Measurements from ENCODE around the gene SPPL2B.

Gene SPPL2B

DNA sequence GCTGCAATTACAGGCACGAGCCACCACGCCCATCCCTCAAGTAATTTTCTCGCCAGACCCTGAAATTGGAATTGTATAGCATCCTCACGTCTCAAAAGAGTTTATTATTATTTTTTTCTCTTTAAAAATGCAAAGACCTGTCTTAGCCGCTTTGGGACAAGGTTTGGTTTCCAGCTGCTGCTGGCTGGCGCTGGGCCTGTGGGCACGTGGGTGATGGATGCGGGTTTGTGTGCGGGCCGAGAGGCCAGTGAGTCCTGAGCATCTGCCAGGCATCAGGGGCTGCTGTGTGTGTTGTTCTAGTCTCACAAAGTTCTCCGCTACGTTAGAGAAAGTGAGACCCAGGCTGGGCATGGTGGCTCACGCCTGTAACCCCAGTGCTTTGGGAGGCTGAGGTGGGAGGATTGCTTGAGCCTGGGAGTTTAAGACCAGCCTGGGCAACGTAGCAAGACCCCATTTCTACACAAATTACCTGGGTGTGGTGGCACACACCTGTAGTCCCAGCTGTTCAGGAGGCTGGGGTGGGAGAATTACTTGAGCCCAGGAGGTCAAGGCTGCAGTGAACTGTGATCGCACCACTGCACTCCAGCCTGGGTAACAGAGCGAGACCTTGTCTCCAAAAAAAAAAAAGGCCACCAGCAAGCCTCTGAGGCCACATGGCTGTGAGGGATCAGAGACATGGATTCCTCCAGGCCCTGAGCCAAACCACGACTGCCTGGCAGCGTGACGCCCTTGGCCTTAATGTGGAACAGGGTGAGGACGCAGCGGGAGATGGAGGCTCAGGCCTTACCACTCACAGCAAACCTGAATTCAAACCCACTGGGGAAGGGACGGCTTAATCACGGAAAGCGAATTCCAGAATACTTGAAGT is 26.9 kb downstream of the SPPL2B start:
- DNase-seq (ENCODE audit: low read depth) = no peak

DNA sequence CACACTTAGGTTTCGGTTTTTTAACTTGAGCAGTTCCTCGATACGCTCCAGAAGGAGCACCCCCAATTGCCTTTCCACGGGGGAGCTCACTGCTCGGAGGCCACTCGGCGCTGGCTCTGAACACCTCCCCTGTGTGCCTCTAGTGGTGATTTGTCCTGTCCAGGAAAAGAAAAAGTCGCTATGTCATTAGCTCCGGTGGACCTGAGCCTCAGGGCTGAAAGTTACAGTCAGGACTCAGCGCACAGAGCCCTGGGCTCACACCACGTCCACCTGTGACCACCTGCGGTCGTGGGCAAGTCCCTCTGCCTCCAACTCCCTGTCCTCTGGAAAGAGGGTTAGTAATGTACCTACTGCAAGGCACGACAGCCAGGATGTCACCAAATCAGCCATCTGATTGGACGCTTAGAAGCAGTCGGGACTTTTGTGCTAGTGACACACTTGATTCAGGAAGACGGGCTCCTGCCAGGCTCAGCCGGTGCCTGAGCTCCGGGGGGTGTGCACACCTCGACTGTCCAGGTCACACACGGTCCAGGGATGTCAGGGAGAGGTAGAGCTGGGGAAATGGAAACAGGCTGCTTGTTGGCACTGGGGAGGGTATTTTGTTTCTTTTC is 27.7 kb downstream of the SPPL2B start:
- DNase-seq (ENCODE audit: low read depth) = no peak

DNA sequence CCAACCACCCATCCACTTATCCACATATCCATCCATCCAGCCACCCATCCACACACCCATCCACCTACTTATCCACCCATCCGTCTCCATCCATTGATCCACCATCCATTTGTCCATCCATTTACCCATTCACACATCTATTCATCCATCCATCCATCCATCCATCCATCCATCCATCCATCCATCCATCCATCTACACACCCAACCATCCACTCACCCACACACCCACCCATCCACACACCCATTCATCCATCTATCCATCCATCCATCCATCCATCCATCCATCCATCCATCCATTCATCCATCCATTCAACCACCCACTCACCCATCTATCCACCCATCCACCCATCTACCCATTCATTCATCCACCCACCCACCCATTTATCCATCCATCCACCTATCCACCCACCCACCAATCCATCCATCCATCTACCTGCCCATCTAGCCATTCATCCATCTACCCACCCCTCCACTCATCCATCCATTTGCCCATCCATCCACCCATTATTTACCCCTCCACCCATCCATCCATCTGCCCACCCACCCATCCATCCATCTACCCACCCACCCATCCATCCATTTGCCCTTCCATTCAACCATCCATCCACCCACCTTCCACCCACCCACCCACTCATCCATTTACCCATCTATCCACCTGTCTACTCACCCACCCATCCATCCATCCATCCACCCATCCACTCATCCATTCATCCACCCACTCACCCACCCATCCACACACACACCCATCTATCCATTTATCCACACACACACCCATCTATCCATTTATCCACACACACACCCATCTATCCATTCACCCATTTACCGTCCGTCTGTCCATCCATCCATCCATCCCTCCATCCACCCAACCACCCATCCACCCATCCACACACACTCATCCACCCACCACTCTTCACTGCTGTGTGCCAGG is 29.1 kb downstream of the SPPL2B start:
- no peak for DNase-seq (ENCODE audit: low read depth)

DNA sequence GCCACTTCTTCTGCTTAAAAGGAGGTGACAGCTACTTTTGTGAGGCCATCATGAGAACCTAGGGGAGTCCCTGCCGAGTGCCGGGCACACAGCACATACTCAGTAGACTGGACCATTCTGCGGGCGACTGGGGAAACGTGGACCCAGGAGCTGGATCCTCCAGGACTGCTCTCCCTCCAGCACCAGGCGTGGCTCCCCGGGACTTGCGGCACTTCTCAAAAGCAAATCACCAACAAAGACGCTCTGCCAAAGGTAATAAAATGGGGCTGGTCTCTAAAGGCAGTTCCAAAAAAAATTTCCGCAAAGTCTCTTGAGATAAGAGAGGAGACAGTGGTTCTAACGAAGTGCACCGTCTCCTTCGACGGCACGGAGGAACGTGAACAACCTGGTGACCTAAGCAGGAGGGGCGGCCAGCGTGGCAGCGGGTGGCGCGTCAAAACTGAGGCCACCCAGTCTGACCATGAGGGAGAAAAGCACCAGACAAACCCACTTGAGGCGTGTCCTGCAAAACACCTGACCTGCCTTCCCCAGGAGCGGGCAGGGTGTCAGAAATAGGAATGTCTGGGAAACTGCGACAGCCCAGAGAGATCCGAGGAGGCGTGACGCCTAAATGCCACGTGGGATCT is 30.2 kb downstream of the SPPL2B start:
- no peak for DNase-seq (ENCODE audit: low read depth)

DNA sequence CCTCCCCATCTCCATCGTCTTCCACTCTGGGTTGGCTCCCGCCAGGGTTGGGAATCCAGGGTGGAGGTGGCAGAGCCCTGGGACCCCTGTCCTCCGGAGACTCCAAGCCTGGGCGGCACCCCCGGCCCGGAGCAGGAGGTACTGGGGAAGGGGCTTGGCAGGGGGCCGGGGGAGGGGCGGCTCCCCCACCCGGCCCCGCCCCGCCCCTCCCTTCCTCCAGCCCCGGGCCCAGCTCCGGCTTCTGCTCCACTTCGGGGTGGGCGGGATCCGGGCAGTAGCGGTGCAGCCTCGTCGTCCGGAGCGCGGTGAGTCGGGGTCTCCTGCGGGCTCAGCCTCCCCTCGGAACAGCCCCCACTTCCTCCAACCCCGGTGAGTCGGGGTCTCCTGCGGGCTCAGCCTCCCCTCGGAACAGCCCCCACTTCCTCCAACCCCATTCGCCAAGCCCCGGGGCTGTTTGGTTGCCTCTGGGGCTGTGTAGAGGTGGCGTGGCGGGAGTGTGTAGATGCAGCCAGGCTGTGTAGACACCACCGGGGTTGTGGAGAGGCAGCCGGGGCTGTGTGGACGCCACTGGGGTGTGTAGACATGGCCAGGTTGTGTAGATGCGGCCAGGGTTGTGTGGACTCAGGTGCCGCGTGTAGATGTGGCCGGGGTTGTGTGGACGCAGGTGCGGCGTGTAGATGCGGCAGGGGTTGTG is 31.7 kb downstream of the SPPL2B start, which contains the start of gene TMPRSS9:
TSS of gene TMPRSS9 (plus strand) at position 274 of the 694 bp plus-strand sequence. CDS start 29,521 bp downstream, outside the sequence.
- DNase-seq (ENCODE audit: low read depth) = no peak

DNA sequence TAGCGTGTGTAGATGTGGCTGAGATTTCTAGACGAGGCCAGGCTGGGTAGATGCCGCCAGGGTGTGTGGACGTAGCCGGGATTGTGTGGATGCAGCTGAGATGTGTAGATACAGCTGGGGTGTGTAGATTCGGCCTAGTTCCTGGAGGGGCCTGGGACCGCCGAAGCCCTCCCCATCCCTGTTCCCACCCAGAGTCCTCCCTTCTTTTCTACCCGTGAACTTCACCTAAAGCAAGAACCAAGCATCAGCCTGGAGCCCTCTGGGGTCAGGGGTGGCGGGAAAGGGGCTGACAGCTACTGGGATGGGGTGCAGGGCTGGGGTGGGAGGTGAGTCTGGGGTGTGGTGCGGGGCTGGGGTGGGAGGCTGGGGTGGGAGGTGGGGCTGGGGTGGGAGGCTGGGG is 32.3 kb downstream of the SPPL2B start:
- DNase-seq (ENCODE audit: low read depth) = no peak

DNA sequence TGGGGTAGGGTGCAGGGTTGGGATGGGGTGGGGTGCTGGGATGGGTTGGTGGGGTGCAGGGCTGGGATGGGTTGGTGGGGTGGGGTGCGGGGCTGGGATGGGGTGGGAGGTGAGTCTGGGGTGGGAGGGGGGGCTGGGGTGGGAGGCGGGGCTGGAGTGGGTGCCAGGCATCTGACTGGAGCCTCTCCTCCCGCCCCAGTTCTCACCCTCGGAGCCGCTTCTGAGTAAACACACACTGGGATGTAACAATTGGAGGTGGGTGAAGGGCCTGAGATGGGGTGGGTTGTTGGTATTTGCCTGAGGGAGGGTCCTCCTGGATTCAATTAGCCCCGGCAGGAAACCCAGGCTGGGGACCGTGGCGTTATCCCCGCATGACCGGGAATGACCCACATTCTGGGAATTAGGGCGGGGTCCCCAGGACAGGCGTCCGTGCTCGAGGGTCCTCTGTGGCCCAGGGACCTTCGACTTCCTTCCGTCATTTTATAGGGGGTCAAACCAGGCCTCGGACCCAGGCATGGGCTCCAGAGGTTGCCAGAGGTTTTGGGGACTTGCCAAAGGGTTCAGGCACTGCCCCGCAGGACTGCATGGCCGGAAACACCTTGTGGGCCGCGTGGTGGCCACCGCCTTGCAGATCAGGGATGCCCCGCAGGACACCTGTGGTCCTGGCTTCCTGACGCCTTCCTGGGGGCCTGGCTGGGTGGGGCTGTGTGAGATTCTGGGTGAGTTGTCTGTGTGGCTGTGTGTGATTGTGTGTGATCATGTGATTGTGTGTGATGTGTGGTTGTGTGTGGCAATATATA is 33.0 kb downstream of the SPPL2B start:
- no peak for DNase-seq (ENCODE audit: low read depth)

DNA sequence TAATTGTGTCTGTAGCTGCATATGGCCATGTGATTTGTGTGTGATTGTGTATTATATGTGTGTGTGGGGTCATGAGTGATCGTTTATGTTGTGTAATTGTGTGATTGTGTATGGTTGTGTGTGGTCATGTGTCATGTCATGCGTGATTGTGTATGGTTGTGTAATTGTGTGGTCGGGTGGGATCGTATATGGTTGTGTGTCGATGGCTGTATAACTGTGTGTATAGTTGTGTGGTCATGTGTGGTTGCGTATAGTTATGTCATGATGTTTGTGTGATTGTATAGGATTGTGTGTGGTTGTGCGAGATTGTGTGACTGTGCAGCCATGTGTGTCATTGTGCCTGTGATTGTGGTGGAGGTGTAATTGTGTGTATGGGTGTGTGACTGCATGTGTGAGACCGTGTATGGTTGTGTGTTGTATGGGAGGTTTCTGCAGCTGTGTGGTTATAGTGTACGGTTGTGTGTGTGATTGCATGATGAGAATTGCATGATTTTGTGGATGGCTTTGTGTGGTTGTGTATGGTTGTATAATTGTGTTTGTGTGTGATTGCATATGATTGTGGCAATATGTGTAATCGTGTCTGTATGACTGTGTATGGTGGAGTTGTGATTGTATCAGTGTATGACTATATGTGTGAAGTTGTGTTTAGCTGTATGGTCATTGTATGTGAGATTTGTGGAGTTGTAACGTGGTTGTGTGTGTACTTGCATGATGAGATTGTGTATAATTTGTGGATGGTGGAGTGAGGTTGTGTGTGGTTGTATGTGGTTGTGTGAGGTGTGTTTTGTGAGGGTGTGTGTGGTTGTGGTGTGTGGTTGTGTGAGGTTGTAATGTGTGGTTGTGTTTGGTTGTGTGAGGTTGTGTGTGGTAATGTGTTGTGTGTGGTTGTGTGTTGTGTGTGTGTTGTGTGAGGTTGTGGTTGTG is 33.8 kb downstream of the SPPL2B start:
- no peak for DNase-seq (ENCODE audit: low read depth)

DNA sequence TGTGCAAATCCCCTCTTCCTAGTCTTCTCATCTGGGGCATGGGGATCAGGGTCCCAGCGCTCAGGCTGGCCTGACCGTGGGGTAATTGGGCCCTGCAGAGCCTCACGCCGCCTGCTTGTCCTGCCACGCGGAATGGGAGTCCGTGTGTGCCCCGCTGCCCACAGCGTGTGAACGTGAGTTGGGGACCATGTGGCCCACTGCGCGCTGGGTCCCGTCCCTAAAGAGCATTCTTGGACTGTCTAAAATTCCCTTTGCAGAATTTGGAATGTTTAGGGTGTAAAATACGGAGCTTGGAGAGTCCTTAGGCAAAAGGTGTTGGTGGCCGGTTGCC is 34.5 kb downstream of the SPPL2B start:
- DNase-seq (ENCODE audit: low read depth) = no peak

DNA sequence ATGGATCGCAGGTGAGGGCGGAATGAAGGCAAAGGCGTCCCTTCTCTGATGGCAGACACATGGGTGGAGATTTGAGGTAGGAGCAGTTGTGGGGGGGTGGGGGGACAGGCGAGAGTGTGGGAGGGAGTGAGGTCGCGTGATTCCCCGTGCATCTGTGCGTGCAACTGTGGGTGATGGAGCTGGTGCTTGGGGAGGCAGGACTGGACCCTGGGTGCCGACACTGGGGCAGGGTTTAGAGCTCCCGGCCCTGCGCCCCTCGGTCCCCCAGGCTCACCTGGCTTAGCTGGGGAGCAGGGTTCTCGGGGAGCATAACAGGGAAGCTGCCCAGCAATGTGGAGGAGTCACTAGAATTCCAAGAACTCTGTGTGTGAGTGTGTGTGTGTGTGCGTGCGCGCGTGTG is 34.9 kb downstream of the SPPL2B start:
- no peak for DNase-seq (ENCODE audit: low read depth)

DNA sequence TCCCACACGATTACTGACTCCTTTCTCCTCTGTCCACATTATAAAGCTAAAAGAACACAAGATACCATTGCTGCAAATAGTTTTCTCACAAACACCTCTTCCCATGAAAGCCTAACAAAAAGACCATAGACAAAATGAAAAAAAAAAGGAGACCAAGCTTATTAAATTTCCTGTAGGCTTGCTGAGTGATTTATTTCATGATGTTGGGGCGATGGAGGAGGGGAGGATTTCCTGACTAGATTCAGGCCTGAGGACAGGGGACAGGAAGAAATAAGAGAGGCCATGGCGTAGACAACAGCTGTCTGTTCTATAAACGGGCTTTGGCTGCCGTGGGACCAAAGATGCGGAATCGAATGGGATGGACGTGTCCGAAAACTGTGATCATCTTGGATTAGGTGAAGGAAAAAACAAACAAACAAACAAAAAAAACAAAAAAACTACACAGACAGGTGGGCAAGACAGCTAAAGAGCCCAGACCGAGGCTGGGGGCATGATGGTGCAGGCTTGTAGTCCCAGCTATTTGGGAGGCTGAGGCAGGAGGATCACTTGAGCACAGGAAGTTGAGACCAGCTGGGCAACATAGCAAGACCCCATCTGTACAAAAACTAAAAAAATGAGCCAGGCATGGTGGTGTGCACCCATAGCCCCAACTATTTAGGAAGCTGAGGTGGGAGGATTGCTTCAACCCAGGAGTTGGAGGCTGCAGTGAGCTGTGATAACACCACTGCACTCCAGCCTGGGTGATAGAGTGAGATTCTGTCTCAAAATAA is 36.9 kb downstream of the SPPL2B start:
- no peak for DNase-seq (ENCODE audit: low read depth)

DNA sequence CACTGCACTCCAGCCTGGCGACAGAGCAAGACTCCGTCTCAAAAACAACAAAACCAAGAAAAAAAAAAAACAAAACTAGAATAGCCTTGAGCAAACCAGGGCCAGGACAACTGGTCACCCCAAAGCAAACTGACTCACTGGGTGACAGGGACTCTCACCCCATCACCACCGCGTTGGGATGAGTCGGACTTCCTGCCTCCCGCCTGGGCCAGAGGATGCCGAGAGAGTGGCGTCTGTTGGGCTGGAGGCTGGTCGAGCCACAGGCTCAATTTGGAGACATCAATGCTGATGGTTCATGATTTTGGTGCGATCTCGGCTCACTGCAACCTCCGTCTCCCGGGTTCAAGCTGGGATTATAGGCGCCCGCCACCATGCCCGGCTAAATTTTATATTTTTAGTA is 43.2 kb downstream of the SPPL2B start:
- DNase-seq (ENCODE audit: low read depth) = peak; percentile 17

DNA sequence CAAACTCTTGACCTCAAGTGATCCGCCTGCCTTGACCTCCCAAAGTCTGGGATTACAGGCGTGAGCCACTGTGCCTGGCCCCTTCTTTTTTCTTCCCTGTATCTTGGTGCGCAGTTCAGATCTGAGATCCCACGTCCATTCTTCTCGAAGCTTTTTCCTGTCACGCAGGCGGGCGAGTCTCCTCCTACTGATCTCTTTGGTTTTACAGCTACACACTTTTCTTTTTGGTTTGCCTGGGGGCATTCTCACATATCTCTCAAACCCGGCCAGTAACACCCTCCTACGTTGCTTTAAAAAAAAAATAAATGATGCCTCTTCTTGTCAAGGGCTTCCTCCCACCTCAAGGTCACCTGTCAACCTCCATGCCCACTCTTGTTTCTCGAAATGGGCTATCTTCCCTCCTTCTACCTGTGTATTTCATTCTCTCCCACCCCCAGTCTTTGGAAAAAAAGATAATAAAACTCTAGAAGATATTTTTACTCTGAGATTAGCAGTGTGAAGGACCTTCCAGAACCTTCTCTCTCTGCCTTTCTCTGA is 43.7 kb downstream of the SPPL2B start:
- no peak for DNase-seq (ENCODE audit: low read depth)

DNA sequence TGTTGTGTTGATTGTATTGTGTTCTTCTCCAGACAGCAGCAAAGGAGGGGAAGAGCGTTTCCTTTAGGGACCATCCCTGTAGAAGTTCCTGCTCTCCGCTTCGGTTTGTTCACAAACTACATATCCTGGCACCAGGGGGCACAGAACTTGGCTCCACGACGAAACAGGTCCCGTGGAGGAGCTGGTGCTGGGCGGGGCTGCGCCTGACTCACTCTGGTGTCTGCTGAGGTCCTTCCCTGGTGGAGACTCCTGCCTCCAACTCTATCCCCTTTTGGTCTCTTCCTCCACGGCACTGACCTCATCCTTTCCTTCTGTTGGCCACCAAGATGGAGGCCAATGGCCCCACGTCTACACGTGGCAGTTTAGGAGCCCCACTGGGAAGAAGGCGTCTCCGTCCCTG is 46.3 kb downstream of the SPPL2B start:
- no peak for DNase-seq (ENCODE audit: low read depth)

DNA sequence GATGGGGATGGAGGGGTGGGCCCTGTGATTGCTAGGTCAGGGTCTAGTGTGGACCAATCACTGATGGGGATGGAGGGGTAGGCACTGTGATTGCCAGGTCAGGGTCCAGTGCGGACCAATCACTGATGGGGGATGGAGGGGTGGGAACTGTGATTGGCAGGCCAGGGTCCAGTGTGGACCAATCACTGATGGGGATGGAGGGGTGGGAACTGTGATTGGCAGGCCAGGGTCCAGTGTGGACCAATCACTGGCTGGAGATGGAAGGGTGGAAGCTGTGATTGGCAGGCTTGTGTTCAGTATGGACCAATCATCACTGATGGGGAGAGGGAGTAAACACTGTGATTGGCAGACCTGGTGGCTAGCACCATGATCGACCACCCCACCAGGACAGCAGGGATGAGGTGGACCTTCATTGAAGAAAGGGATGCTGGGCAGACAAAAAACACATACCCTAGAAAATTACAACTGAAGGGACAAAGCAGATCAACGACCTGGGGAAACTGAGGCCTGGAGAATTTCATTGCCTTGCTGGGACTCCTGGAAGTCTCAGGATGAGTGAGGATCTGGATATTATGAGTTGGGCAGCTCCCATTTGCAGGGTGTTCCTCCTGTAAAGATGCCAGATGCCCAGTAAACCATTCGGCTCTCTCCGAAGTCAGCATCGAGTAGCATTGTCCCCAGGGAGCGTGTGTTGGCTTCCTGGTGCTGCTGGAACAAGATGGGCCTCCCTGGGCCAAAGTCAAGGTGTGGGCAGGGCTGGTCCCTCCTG is 47.1 kb downstream of the SPPL2B start:
- DNase-seq (ENCODE audit: low read depth) = peak; percentile 9

DNA sequence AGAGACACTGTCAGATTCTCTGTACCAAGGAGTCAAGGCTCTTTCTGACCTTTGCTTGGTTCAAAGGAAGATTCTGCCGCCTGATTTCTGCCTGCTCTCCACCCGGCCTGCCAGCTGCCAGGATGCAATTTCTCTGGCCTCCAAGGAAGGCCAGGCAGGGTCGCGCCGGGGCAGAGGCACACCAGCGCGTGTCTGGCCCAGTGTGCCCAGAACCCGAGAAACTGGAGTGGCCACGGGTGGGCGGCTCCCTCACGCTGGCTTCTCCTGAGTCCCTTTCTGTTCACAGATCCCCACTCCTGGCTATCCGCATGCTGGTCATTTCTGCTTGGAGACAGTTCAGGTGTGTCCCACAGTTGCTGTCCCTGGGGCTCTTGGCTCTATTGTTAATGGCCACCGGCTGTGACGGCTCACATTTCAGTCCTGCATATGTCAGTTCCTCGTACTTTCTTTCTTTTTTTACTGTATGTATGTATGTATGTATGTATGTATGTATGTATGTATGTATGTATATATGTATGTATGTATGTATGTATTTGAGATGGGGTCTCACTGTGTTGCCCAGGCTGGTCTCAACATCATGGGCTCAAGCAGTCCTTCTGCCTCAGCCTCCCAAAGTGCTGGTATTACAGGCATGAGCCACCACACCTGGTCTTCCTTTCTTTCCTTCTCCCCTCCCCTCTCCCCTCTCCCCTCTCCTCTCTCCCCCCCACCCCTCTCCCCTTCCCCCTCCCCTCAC is 48.5 kb downstream of the SPPL2B start:
- DNase-seq (ENCODE audit: low read depth) = no peak

DNA sequence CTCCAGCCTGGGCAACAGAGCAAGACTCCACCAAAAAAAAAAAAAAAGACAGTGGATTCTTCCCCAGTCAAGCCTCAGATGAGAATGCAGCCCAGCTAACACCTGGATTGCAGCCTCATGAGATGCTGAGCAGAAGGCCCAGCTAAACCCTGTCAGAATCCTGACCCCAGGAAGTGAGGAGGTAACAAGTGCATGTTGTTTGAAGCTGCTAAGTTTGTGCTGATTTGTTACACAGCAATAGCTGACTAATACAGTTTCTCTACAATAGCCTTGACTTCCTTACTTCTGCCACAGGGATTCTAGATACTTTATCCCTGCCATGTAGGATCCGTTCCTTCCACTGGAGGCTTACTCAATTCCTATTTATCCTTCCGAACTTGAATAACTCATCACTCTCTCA is 52.1 kb downstream of the SPPL2B start:
- no peak for DNase-seq (ENCODE audit: low read depth)

Measured in iris pigment epithelial cell (primary cell).